Activated B cell treated with CpG ODN at 0.5 μM for 24 hours (primary cell): ENCODE results near the gene PRR15L. TPM values are rescaled to one million over a fixed set of nuclear protein-coding genes. Genes with fewer than 3 reads are reported as not detected.

ENCODE experiments used
- ATAC-seq: fragments of 200-7000 bp; cut with Tn5 transposase; one replicate; pipeline ENCODE4 v1.10.0; 2021; ENCODE audit warnings: low read depth, mild to moderate bottlenecking, moderate library complexity
- CTCF ChIA-PET: fragments of 350-600 bp; sonication (Branson Sonifier 250); formaldehyde crosslinking; loops from one replicate; lab custom pipeline; 2021; ENCODE audit warnings: antibody characterized with exemption; lab: Charles Lee
- POLR2A ChIA-PET: fragments of 350-600 bp; sonication (Branson Sonifier 250); formaldehyde crosslinking; loops from one replicate; lab custom pipeline; 2021; ENCODE audit warnings: antibody characterized with exemption; lab: Charles Lee
- DNase-seq: peaks from one replicate; pipeline ENCODE4 v3.0.0; 2022
- H3K27ac Mint-ChIP-seq: one replicate; pipeline ENCODE4 v1.8.0; 2020; ENCODE audit warnings: mixed read lengths
- H3K27me3 Mint-ChIP-seq: one replicate; pipeline ENCODE4 v1.8.0; 2021; ENCODE audit warnings: mixed read lengths
- H3K36me3 Mint-ChIP-seq: one replicate; pipeline ENCODE4 v1.8.0; 2021; ENCODE audit warnings: low read depth, mixed read lengths
- H3K4me1 Mint-ChIP-seq: one replicate; pipeline ENCODE4 v1.8.0; 2021; ENCODE audit warnings: mixed read lengths
- H3K4me3 Mint-ChIP-seq: one replicate; pipeline ENCODE4 v1.8.0; 2020; ENCODE audit warnings: mild to moderate bottlenecking, mixed read lengths
- H3K9me3 Mint-ChIP-seq: one replicate; pipeline ENCODE4 v1.8.0; 2020; ENCODE audit warnings: mixed read lengths
- CTCF ChIP-seq: fragments of 200-600 bp; IDR thresholded peaks from one replicate; pipeline ENCODE4 v1.8.0; 2022; ENCODE audit warnings: antibody characterized with exemption, mild to moderate bottlenecking
- intact Hi-C: fragments of 100-400 bp; cut with micrococcal nuclease; formaldehyde crosslinking; loops from one replicate; pipeline ENCODE4 v1.15.1; 2024
- total RNA-seq: library from RNA; stranded (reverse); gene quantifications from 2 replicates; pipeline ENCODE4 v1.2.3, GENCODE V29; 2022

PRR15L gene
- total RNA-seq, 1 donor from 2014 or later, result not detected

DNA sequence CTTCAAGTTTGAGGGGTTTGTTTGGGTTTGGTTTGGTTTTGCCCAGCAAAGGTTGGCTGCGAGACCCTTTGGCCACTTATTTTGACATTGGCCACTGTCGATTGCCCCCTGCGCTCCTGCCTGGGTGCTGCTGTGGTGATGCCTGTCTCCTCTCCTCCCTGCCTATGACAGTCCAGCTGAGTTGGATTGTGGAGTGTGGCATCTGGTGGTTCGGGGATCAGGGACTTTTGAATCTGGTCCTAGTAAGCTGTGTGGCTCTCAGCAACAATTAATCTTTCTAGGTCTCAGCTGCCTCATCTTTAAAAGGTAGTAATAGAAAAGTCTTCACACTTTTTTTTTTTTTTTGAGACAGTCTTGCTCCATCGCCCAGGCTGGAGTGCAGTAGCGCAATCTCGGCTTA is 40.4 kb upstream of the PRR15L start:
- peaks cover 4% of the 10 kb centered on the region for H3K4me1 Mint-ChIP-seq
- no peaks in the 10 kb centered on the region for H3K9me3 Mint-ChIP-seq
- ChIA-PET CTCF (no interaction called here), POLR2A (no interaction called here)
- H3K27me3 Mint-ChIP-seq, result peaks cover 2% of the 10 kb centered on the region
- ATAC-seq (no peak), DNase-seq (no peak)
- TF ChIP-seq CTCF, result no peak
- intact Hi-C loops, result no loop called here
- H3K36me3 Mint-ChIP-seq, result no peaks in the 10 kb centered on the region
- no peak overlapping the region for H3K4me3 Mint-ChIP-seq
- H3K27ac Mint-ChIP-seq, result no peak overlapping the region

GRCh38 chr17:47997586-47997985 is 39.9 kb upstream of the PRR15L start:
- H3K4me1 Mint-ChIP-seq, result no peaks in the 10 kb centered on the region
- no peak for TF ChIP-seq CTCF
- CTCF ChIA-PET, result no interaction called here
- POLR2A ChIA-PET, result no interaction called here
- no peak overlapping the region for H3K27ac Mint-ChIP-seq
- no peaks in the 10 kb centered on the region for H3K9me3 Mint-ChIP-seq
- H3K27me3 Mint-ChIP-seq, result peaks cover 2% of the 10 kb centered on the region
- no peaks in the 10 kb centered on the region for H3K36me3 Mint-ChIP-seq
- ATAC-seq, result no peak
- intact Hi-C loops, result no loop called here
- H3K4me3 Mint-ChIP-seq, result no peak overlapping the region
- DNase-seq, result no peak

- no peak for TF ChIP-seq CTCF
- H3K27ac Mint-ChIP-seq, result no peak overlapping the region
- H3K27me3 Mint-ChIP-seq, result peaks cover 2% of the 10 kb centered on the region
- ATAC-seq, result no peak
- intact Hi-C loops, result no loop called here
- ChIA-PET CTCF (no interaction called here), POLR2A (no interaction called here)
- no peak overlapping the region for H3K4me3 Mint-ChIP-seq
- no peak for DNase-seq
- no peaks in the 10 kb centered on the region for H3K4me1 Mint-ChIP-seq
- no peaks in the 10 kb centered on the region for H3K9me3 Mint-ChIP-seq
- no peaks in the 10 kb centered on the region for H3K36me3 Mint-ChIP-seq
Observed at GRCh38 chr17:47996201-47996600, 38.5 kb upstream of the PRR15L start.

GRCh38 chr17:47995241-47995935 is 37.7 kb upstream of the PRR15L start:
- ChIA-PET POLR2A (no interaction called here), CTCF (no interaction called here)
- H3K4me3 Mint-ChIP-seq, result no peak overlapping the region
- ATAC-seq (no peak), DNase-seq (no peak)
- no peaks in the 10 kb centered on the region for H3K4me1 Mint-ChIP-seq
- H3K9me3 Mint-ChIP-seq, result no peaks in the 10 kb centered on the region
- H3K36me3 Mint-ChIP-seq, result no peaks in the 10 kb centered on the region
- H3K27me3 Mint-ChIP-seq, result peaks cover 2% of the 10 kb centered on the region
- no peak for TF ChIP-seq CTCF
- no peak overlapping the region for H3K27ac Mint-ChIP-seq
- intact Hi-C loops, result no loop called here

DNA sequence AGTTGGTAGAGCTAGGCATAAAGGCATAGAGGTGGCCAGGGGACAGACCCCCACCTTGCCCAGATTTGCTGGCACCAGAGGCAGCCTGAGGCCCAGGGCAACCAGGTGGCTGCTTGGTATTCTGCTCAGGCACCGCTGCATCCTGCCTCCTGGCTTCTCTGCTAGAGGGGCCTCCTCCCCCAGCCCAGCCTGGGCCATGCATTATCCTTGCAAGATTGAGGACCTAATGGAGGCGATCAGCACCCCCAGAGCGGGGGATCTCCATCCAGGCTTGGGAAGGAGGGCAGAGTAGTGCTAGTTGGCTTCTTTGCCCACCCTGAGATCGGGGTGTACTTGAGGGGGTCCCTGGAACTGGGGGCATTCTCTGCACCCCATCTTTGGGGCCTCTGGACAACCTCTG is 37.0 kb upstream of the PRR15L start:
- Mint-ChIP-seq H3K36me3 (no peaks in the 10 kb centered on the region), H3K9me3 (no peaks in the 10 kb centered on the region), H3K27me3 (peaks cover 2% of the 10 kb centered on the region), H3K27ac (no peak overlapping the region), H3K4me3 (no peak overlapping the region), H3K4me1 (no peaks in the 10 kb centered on the region)
- POLR2A ChIA-PET, result no interaction called here
- ATAC-seq, result no peak
- DNase-seq, result no peak
- intact Hi-C loops, result no loop called here
- TF ChIP-seq CTCF, result no peak
- CTCF ChIA-PET, result no interaction called here
